Ishikawa (cell line): ENCODE measurements around the gene BDH1.

Experiments
- CEBPB ChIP-seq: IDR thresholded peaks from 2 replicates; pipeline ENCODE4 v1.6.1; 2012
- CREB1 ChIP-seq: IDR thresholded peaks from 2 replicates; pipeline ENCODE4 v1.6.1; 2012; ENCODE audit warnings: low read depth
- EGR1 ChIP-seq: IDR thresholded peaks from 2 replicates; pipeline ENCODE4 v1.6.1; 2012
- EP300 ChIP-seq: IDR thresholded peaks from 2 replicates; pipeline ENCODE4 v1.6.1; 2012; ENCODE audit warnings: borderline replicate concordance
- FOXM1 ChIP-seq: IDR thresholded peaks from 2 replicates; pipeline ENCODE4 v1.6.1; 2012; ENCODE audit warnings: low read depth, borderline replicate concordance
- MAX ChIP-seq: IDR thresholded peaks from 2 replicates; pipeline ENCODE4 v1.6.1; 2012
- NFIC ChIP-seq: IDR thresholded peaks from 2 replicates; pipeline ENCODE4 v1.6.1; 2012
- RAD21 ChIP-seq: IDR thresholded peaks from 2 replicates; pipeline ENCODE4 v1.6.1; 2012; ENCODE audit warnings: low read depth
- REST ChIP-seq: IDR thresholded peaks from 2 replicates; pipeline ENCODE4 v1.6.1; 2012; ENCODE audit warnings: low read depth, mild to moderate bottlenecking
- TAF1 ChIP-seq: IDR thresholded peaks from 2 replicates; pipeline ENCODE4 v1.6.1; 2012; ENCODE audit warnings: low read depth, mild to moderate bottlenecking
- TCF12 ChIP-seq: IDR thresholded peaks from 2 replicates; pipeline ENCODE4 v1.6.1; 2012; ENCODE audit warnings: low read depth
- TEAD4 ChIP-seq: IDR thresholded peaks from 2 replicates; pipeline ENCODE4 v1.6.1; 2012
- USF1 ChIP-seq: IDR thresholded peaks from 2 replicates; pipeline ENCODE4 v1.6.1; 2012
- YY1 ChIP-seq: IDR thresholded peaks from 2 replicates; pipeline ENCODE4 v1.6.1; 2012; ENCODE audit warnings: low read depth
- ZBTB7A ChIP-seq: IDR thresholded peaks from 2 replicates; pipeline ENCODE4 v1.6.1; 2012; ENCODE audit warnings: low read depth

BDH1 gene

GRCh38 chr3:197549261-197549885, 6.4 kb downstream of the BDH1 start:
- no peak for TF ChIP-seq CEBPB
- no peak for TF ChIP-seq YY1
- no peak for TF ChIP-seq ZBTB7A
- TF ChIP-seq TEAD4, result no peak

- TF ChIP-seq MAX (no peak), FOXM1 (no peak), RAD21 (no peak), EGR1 (no peak), USF1 (no peak), TEAD4 (no peak), TCF12 (no peak), EP300 (no peak), REST (no peak), YY1 (no peak), CEBPB (no peak), NFIC (no peak), TAF1 (no peak)
Measured at GRCh38 chr3:197547306-197548011, 8.3 kb downstream of the BDH1 start.

- TF ChIP-seq RAD21, result no peak
- no peak for TF ChIP-seq USF1
- TF ChIP-seq EGR1, result no peak
- no peak for TF ChIP-seq MAX
- TF ChIP-seq REST, result no peak
- no peak for TF ChIP-seq EP300
- no peak for TF ChIP-seq YY1
- no peak for TF ChIP-seq TAF1
- no peak for TF ChIP-seq CREB1
- TF ChIP-seq TEAD4, result no peak
Measured at GRCh38 chr3:197546307-197547085, 9.3 kb downstream of the BDH1 start.

- TF ChIP-seq USF1 (no peak), CEBPB (no peak), REST (no peak), EP300 (no peak), ZBTB7A (no peak), FOXM1 (no peak)
Measured at GRCh38 chr3:197545571-197545970, 10.2 kb downstream of the BDH1 start.
